Mesothelial cell of epicardium (in vitro differentiated cells): ENCODE measurements around the gene RSBN1L. TPM values are rescaled to one million over a fixed set of nuclear protein-coding genes. Genes with fewer than 3 reads are reported as not detected.

Experiments
- DNase-seq, 2 experiments: peaks; one replicate each; pipeline ENCODE4 v3.0.0; 2021; ENCODE audit warnings: low spot score in 2 of 2; ENCODE audit not compliant: unreplicated experiment in 2 of 2
- H3K27ac Mint-ChIP-seq: 2 replicates; pipeline ENCODE4 v1.8.0; 2021; ENCODE audit warnings: mixed read lengths
- H3K27me3 Mint-ChIP-seq: 2 replicates; pipeline ENCODE4 v1.8.0; 2021; ENCODE audit warnings: low read depth, mixed read lengths
- H3K36me3 Mint-ChIP-seq: 2 replicates; pipeline ENCODE4 v1.8.0; 2021; ENCODE audit warnings: mixed read lengths
- H3K4me1 Mint-ChIP-seq: 2 replicates; pipeline ENCODE4 v1.8.0; 2021; ENCODE audit warnings: mixed read lengths
- H3K4me3 Mint-ChIP-seq: 2 replicates; pipeline ENCODE4 v1.8.0; 2021; ENCODE audit warnings: mild to moderate bottlenecking, moderate library complexity, mixed read lengths
- H3K9me3 Mint-ChIP-seq: 2 replicates; pipeline ENCODE4 v1.8.0; 2021; ENCODE audit warnings: mixed read lengths
- CTCF ChIP-seq: fragments of 200-600 bp; sonication (generic); IDR thresholded peaks from one replicate; pipeline ENCODE4 v1.5.0; 2021; ENCODE audit warnings: antibody characterized with exemption; ENCODE audit not compliant: unreplicated experiment
- total RNA-seq: library from RNA; stranded (reverse); gene quantifications from 3 replicates; pipeline ENCODE4 v1.2.1, GENCODE V29; 2021

The RSBN1L gene
- total RNA-seq, 1 donor from 2014 or later: 26.7 TPM

- Mint-ChIP-seq H3K36me3 (peaks cover 37% of the 10 kb centered on the region), H3K4me3 (no peak overlapping the region), H3K9me3 (peaks cover 3% of the 10 kb centered on the region), H3K27ac (no peak overlapping the region), H3K27me3 (no peaks in the 10 kb centered on the region), H3K4me1 (no peaks in the 10 kb centered on the region)
- DNase-seq: no peak
- no peak for TF ChIP-seq CTCF
Observed at GRCh38 chr7:77746164-77746823, 50.0 kb downstream of the RSBN1L start.

- Mint-ChIP-seq H3K9me3 (peaks cover 3% of the 10 kb centered on the region), H3K27me3 (no peaks in the 10 kb centered on the region), H3K4me3 (no peak overlapping the region), H3K4me1 (no peaks in the 10 kb centered on the region), H3K36me3 (peaks cover 37% of the 10 kb centered on the region), H3K27ac (no peak overlapping the region)
- DNase-seq: no peak
- no peak for TF ChIP-seq CTCF
Observed at GRCh38 chr7:77746824-77747165, 50.5 kb downstream of the RSBN1L start.

- peaks cover 3% of the 10 kb centered on the region for H3K4me1 Mint-ChIP-seq
- TF ChIP-seq CTCF: no peak
- no peak overlapping the region for H3K4me3 Mint-ChIP-seq
- H3K27ac Mint-ChIP-seq: no peak overlapping the region
- peaks cover 35% of the 10 kb centered on the region for H3K36me3 Mint-ChIP-seq
- H3K9me3 Mint-ChIP-seq: peaks cover 3% of the 10 kb centered on the region
- H3K27me3 Mint-ChIP-seq: no peaks in the 10 kb centered on the region
- DNase-seq: no peak
Observed at GRCh38 chr7:77747178-77747577, 50.9 kb downstream of the RSBN1L start.

- Mint-ChIP-seq H3K36me3 (peaks cover 34% of the 10 kb centered on the region), H3K4me3 (no peak overlapping the region), H3K27me3 (no peaks in the 10 kb centered on the region), H3K9me3 (peaks cover 3% of the 10 kb centered on the region), H3K27ac (no peak overlapping the region), H3K4me1 (peaks cover 7% of the 10 kb centered on the region)
- no peak for DNase-seq
- no peak for TF ChIP-seq CTCF
Observed at GRCh38 chr7:77747718-77748117, 51.5 kb downstream of the RSBN1L start.

GRCh38 chr7:77752016-77752415 lies 55.8 kb downstream of the RSBN1L start:
- no peak for DNase-seq
- peaks cover 15% of the 10 kb centered on the region for H3K36me3 Mint-ChIP-seq
- H3K4me1 Mint-ChIP-seq: peaks cover 10% of the 10 kb centered on the region
- no peak overlapping the region for H3K4me3 Mint-ChIP-seq
- H3K27ac Mint-ChIP-seq: peak overlapping the region; percentile 3
- H3K27me3 Mint-ChIP-seq: no peaks in the 10 kb centered on the region
- no peaks in the 10 kb centered on the region for H3K9me3 Mint-ChIP-seq
- no peak for TF ChIP-seq CTCF

GRCh38 chr7:77753173-77753572 lies 56.9 kb downstream of the RSBN1L start:
- DNase-seq: no peak
- no peaks in the 10 kb centered on the region for H3K9me3 Mint-ChIP-seq
- no peak for TF ChIP-seq CTCF
- H3K27ac Mint-ChIP-seq: no peak overlapping the region
- H3K36me3 Mint-ChIP-seq: peaks cover 9% of the 10 kb centered on the region
- H3K4me1 Mint-ChIP-seq: peaks cover 10% of the 10 kb centered on the region
- no peak overlapping the region for H3K4me3 Mint-ChIP-seq
- no peaks in the 10 kb centered on the region for H3K27me3 Mint-ChIP-seq
